ENCODE measurements around the gene SPEM2. TPM values are rescaled to one million over a fixed set of nuclear protein-coding genes. Genes with fewer than 3 reads are reported as not detected.

The SPEM2 gene
- total and polyA plus RNA-seq, 2 experiments from 2014 or later = not detected

DNA sequence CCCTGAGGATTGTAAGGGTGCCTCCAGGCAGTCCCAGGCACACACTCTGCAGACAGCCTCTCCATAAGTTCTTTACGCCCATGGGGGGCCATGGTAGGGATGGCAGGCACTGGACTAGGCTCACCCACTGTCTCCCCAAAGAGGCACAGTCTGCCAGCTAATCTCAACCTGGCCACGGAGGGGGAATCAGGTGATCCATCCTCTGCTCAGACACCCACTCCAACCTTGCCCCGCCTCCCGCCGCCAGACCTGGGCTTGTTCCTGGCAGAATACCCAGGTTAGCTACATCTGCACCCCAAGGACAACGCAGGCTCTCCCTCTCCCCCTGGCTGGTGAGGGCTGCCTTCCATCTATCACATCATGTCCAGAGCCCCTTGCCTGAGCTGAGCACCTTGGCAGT lies 16.6 kb upstream of the SPEM2 start:
- no peak overlapping the region for H3K4me3 ChIP-seq
- no peaks in the 10 kb centered on the region for H3K4me1 ChIP-seq (ENCODE audit: low read depth)
- TF ChIP-seq, protein P1, sequence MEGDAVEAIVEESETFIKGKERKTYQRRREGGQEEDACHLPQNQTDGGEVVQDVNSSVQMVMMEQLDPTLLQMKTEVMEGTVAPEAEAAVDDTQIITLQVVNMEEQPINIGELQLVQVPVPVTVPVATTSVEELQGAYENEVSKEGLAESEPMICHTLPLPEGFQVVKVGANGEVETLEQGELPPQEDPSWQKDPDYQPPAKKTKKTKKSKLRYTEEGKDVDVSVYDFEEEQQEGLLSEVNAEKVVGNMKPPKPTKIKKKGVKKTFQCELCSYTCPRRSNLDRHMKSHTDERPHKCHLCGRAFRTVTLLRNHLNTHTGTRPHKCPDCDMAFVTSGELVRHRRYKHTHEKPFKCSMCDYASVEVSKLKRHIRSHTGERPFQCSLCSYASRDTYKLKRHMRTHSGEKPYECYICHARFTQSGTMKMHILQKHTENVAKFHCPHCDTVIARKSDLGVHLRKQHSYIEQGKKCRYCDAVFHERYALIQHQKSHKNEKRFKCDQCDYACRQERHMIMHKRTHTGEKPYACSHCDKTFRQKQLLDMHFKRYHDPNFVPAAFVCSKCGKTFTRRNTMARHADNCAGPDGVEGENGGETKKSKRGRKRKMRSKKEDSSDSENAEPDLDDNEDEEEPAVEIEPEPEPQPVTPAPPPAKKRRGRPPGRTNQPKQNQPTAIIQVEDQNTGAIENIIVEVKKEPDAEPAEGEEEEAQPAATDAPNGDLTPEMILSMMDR (IDR thresholded peaks at IDR 0.05; ENCODE audit: low read depth, low read length) = no peak

DNA sequence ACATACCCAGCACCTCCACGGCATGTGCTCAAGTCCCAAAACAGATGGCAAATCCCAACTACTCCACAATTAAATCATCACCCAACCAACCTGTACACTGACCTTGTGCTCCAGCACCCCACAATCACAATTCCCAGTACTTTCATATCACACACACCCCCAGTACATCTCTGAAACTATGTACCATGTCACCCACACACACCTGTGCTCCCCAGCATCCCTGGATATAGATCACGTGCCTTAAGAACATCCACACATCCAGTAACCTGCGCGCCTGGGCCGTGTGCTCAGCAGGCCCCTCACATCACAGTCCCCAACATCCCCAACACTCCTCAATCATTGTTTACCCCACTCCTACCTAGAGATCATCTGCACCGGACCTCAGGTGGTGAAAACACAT lies 15.7 kb upstream of the SPEM2 start:
- no peak for DNase-seq (ENCODE audit: low read depth in 1 of 2, low spot score in 1 of 2)
- Histone ChIP-seq H3K27me3 (no peaks in the 10 kb centered on the region), H3K4me3 (no peak overlapping the region), H3K9me3 (ENCODE audit: low read depth) (no peaks in the 10 kb centered on the region), H3K36me3 (no peaks in the 10 kb centered on the region), H3K4me1 (ENCODE audit: low read depth) (no peaks in the 10 kb centered on the region), H3K27ac (no peak overlapping the region)
- TF ChIP-seq, protein P1 (IDR thresholded peaks at IDR 0.05; ENCODE audit: low read depth, low read length) = no peak

More for the DNA sequence above, 16.6 kb upstream of the SPEM2 start:
- H3K36me3 ChIP-seq = no peaks in the 10 kb centered on the region
- H3K9me3 ChIP-seq (ENCODE audit: low read depth) = no peaks in the 10 kb centered on the region
- no peak overlapping the region for H3K27ac ChIP-seq
- no peak for DNase-seq (ENCODE audit: low read depth in 1 of 2, low spot score in 1 of 2)
- H3K27me3 ChIP-seq = no peaks in the 10 kb centered on the region

DNA sequence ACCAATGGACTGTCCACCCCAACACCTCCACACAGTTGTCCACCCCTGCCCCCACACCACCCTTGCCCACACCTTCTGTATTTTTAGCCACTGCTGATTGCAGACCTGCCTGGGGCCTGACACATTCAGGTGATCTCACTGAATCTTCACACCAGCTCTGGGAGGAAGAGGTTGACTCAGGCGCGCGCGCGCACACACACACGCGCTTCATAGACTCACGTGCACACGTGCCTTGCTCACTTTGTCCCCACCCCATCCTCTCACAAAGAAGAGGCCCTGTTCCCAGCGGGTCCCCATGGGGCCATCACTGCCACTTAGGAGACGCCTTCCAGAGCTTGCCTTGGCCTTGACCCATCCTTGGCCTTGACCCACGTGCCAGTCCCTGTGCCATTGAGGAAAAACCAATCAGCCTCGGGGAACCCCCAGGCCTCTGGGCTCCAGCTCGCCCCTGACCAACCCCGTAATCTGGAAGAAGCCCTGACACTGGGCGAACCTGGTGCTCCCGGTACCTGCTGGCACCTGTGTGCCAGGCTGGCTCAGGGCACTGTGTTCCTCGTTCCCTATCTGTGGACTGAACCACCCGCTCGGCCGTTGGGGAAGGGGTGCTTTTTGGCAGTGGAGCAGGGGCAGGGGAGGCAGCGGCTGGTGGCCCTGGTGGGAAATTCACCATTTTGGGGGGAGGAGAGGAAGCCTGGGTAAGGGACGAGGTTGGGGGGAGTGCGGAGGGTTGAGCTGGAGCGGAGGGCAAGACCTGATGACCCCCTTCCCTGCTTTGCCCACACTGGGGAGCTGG lies 14.6 kb upstream of the SPEM2 start:
- Histone ChIP-seq H3K36me3 (peaks cover 3% of the 10 kb centered on the region), H3K4me3 (no peak overlapping the region), H3K27ac (no peak overlapping the region), H3K27me3 (no peaks in the 10 kb centered on the region), H3K9me3 (ENCODE audit: low read depth) (no peaks in the 10 kb centered on the region), H3K4me1 (ENCODE audit: low read depth) (no peaks in the 10 kb centered on the region)
- TF ChIP-seq, protein P1 (IDR thresholded peaks at IDR 0.05; ENCODE audit: low read depth, low read length) = no peak
- no peak for DNase-seq (ENCODE audit: low read depth in 1 of 2, low spot score in 1 of 2)

DNA sequence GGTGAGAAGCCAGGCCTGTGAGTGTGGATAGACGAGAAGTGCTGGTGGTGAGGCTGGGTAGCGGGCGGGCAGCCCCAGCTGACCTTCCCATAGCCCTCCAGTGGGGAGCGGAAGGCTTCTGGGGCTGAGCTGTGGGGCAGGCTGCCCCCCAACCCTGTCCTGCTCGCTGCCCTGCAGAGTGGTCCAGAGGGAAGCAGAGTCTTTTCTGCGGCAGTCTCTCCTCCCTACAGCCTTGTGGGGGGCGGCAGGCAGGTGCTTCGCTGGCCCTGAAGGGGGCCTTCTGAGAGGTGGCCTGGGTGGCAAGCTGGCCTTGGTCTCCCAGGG lies 14.0 kb upstream of the SPEM2 start:
- TF ChIP-seq, protein P1 (IDR thresholded peaks at IDR 0.05; ENCODE audit: low read depth, low read length) = no peak
- Histone ChIP-seq H3K9me3 (ENCODE audit: low read depth) (no peaks in the 10 kb centered on the region), H3K36me3 (peaks cover 4% of the 10 kb centered on the region), H3K27me3 (no peaks in the 10 kb centered on the region), H3K4me3 (no peak overlapping the region), H3K4me1 (ENCODE audit: low read depth) (no peaks in the 10 kb centered on the region), H3K27ac (no peak overlapping the region)
- DNase-seq (ENCODE audit: low read depth in 1 of 2, low spot score in 1 of 2) = no peak

DNA sequence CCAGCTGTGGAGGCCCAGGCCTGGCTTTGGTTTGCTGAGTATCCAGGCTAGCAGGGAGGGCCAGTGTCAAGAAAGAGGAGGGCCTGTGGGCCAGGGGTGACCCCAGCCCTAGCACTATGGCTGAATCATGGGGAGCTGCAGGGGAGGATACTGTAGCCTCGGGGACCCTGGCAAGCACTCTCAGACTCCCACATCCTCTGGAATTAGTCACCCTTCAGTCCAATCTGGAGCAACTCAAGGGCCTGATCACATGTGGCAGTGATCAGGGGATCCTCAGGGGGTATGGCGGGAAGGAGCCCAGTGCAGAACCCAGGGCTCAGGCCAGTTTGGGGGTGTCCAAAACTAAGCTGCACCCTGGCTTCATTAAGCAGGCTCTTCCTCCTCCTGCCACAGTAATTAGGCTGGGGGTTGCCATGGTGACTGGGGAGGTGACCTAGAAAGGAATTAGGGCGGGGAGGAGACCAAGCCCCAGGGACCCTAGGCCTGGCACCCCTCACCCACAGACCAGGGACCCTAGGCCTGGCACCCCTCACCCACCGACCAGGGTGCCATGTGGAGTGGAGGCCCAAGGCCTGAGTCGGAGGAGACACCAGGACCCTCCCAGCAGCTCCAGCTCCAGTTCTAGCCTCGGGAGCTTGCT lies 11.9 kb upstream of the SPEM2 start:
- Histone ChIP-seq H3K9me3 (ENCODE audit: low read depth) (no peaks in the 10 kb centered on the region), H3K27me3 (no peaks in the 10 kb centered on the region), H3K36me3 (peaks cover 9% of the 10 kb centered on the region), H3K4me3 (no peak overlapping the region), H3K4me1 (ENCODE audit: low read depth) (no peaks in the 10 kb centered on the region), H3K27ac (no peak overlapping the region)
- TF ChIP-seq, protein P1 (IDR thresholded peaks at IDR 0.05; ENCODE audit: low read depth, low read length) = no peak
- peak in 1 of 2 donors; percentile 37 for DNase-seq (ENCODE audit: low read depth in 1 of 2, low spot score in 1 of 2)
